HG02588 (cell line): Measurements from ENCODE around the gene SLC12A8.

Experiments used
- ATAC-seq: cut with Tn5 transposase; IDR thresholded peaks from one replicate; pipeline ENCODE4 v1.9.1; 2021; ENCODE audit warnings: mild to moderate bottlenecking, moderate library complexity; ENCODE audit not compliant: unreplicated experiment

SLC12A8 gene

GRCh38 chr3:125214738-125215137 is 2.2 kb upstream of the SLC12A8 start:
- no peak for ATAC-seq

DNA sequence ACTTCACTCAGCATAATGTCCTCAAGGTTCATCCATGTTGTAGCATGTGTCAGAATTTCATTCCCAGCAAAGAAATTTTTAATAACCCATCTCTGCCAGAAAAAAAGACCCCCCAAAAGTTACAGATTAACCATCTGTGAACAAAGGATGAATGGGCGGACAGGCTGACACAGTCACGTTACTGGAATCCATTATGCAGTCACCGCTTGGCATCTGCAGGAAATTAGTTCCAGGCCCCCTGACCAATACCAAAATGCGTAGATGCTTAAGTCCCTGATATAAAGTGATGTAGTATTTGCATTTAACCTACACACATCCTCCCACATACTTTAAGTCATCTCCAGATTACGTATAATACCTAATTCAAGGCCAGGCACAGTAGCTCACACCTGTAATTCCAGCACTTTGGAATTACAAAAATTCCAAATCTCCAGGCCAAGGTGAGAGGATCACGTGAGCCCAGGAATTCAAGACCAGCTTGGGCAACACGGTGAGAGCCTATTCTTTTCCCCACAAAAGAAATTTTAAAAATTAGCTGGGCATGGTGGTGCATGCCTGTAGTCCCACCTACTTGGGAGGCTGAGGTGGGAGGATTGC is 1.5 kb upstream of the SLC12A8 start:
- no peak for ATAC-seq

DNA sequence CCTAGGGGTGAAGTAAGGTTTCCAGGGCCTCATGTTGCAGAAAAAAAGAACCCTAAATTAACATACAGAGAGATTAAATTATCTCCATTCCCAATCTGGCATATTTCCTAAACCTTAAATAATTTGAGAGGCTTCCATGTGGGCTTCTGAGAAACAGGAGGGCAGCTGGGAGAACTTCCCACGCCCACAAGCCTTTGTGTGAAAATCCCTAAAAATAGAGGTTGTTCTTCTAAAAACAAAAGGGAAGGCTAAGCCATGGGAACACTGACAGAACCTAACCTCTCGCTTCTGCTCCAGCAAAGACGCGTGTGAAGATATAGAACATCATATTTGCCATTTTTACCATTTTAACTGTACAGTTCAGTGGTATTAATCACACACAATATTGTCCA is 812 bp upstream of the SLC12A8 start:
- ATAC-seq, result no peak

GRCh38 chr3:125212091-125212508 is 448 bp downstream of the SLC12A8 start:
- ATAC-seq, result no peak

DNA sequence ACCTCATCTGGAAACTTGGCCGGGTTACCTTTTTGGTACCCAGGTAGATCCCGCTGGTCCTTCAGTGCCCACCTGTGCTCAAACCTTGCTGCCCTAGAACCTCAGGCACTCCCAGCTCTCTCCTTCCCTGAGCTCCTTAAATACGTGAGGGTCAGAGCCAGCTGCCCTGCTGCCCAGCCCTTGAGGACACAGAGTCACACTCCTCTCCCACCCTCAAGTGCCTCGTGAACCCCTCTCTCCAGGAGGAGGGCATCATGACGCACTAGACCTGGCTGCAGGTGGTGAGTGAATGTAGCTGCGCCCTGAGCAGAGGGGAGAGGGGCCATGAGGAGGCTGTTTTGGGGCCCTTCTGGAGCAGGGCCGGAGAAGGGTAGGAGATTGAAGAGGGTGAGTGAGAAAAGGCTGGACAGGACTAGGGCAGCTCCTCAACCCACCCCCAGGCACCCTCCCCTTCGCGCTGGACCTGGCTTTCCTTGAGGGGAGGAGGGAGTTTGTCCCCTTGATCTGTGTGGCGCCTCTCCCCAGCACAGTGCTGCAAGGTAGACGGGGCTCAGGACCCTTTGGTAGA is 941 bp downstream of the SLC12A8 start:
- no peak for ATAC-seq

GRCh38 chr3:125207949-125208568 is 4.5 kb downstream of the SLC12A8 start:
- no peak for ATAC-seq

DNA sequence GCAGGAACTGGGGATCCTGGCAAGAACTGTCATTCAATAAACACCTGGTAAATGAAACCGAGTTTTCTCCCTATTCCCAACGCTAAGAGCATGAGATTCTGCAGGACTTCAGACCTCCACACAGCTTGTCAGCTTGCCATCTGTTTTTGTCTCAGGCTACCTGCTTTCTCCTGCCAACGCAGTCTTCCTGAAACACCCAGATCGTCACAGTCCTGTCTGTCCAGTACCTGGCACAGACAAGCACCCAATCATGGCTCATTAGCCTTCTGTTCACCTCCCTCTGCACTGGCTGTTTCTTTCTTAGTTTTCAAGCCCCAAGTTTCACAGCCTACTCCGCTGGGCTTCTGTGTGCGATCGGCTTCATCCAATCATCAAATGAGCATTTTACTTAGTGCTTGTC is 5.0 kb downstream of the SLC12A8 start:
- ATAC-seq, result no peak

- no peak for ATAC-seq
Measured at GRCh38 chr3:125206934-125207333, 5.6 kb downstream of the SLC12A8 start.

- no peak for ATAC-seq
Measured at GRCh38 chr3:125203731-125204130, 8.8 kb downstream of the SLC12A8 start.

- no peak for ATAC-seq
Measured at GRCh38 chr3:125202197-125202596, 10.4 kb downstream of the SLC12A8 start.

DNA sequence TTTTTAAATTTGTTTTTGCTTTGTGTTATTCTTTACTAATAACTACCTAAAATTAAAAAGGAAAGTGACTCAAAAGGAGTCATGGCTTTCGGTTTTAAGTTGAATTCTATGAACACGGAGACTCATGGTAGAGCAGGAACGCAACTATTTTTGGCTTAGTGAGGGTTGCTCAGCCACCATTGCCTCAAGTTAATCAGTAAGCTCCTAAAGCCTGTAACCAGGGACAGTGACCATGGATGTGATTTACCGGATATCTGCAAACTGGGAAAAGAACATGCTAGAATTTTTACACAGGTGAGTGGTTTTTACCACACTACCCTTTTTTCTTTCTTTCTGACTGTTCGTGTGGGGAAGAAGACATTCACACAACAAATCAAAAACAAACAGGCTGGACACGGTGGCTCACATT is 11.8 kb downstream of the SLC12A8 start:
- ATAC-seq, result peak; percentile 90

- no peak for ATAC-seq
Measured at GRCh38 chr3:125194849-125195601, 17.5 kb downstream of the SLC12A8 start.

DNA sequence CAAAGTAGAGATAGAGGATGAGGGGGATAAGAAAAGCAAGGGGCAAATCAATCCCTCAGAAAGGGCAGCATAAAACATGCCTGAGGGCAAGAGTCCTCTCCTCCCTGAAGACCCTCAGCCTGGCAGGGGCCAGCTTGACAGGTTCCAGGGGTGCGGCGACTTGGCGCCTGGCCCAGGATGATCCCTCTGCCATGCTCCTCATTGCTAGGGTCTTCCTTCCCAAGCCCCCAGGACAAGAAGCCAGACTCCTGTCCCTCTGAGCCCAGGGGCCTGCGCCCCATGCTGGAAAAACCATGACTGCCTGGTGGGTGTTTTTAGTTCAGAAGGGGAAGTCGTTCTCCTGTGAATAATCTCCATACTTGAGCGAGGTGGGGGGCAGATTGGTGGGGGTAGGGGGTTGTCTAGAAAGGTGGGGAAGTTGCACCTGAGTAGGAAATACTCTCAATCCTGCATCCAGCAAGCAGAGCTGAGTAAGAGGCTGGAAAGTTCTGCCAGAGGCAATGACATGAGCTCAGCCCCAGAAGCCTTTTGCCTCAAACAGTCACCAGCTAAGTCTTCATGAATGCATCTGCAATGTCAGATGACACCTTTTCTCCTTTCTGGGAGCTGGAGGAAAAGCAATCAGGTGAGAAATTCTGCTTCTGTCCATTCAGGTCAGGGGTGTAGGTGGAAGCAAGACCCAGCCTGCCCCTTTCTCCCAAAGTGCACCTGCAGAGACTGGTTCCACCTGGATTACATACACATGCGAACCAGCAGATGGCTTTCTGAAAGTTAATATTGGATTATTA is 18.3 kb downstream of the SLC12A8 start:
- no peak for ATAC-seq

- ATAC-seq, result peak; percentile 68
Measured at GRCh38 chr3:125192190-125193035, 20.1 kb downstream of the SLC12A8 start.

DNA sequence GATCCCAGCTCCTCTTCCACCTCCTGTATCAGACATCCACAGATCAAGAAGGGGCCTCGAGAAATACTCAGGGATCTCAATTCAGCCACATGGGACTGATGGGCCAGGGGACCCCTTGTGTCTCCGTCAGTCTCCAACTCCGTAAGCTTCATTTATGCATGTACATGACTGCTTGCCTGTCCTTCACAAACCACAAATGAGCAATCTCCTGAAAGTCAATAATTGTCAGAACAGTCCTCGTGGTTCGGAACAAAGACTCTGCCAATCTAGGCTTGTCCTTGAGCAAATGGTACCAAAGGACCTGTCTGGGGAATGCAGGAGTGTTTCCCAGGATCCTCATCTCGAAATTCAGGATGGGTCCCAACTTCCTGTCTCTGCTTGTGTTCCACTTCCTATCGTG is 20.8 kb downstream of the SLC12A8 start:
- no peak for ATAC-seq

- ATAC-seq, result no peak
Measured at GRCh38 chr3:125191256-125191655, 21.3 kb downstream of the SLC12A8 start.

- ATAC-seq, result no peak
Measured at GRCh38 chr3:125190786-125191185, 21.8 kb downstream of the SLC12A8 start.

DNA sequence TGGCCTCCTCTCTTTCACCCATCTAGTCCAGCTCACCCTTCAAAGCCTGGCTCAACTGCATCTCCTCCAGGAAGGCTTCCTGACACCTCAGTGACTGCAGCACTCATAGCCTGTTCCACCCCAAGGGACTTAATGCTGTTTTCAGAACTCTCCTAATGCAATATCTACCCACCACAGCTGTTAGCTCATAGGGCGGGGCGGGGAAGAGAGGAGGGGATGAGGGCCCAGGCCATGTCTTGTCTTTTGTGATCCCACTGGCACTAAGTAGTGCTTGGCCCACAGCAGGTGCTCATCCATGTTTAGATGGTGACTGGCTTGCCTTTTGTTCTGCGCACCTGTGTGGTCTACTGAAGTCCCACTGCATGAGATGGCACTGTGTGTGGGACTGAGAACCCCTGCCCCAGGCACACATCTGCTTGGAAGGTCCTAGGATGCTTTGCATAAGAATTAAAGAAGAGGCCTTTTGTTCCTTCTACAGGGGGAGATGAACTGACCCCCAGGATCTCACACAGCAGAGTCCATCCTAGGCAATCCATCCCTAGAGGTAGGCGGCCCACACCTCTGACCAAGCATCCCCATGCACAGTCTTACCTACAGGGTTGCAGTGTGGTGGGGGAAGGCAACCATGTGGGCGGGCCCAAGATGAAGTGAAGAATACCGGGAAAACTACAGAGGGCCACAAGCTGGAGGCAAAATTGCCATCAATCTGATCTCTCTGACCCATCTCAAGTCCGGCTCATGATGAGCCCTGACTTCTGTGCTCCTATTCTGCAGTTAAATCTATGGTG is 23.0 kb downstream of the SLC12A8 start:
- no peak for ATAC-seq

DNA sequence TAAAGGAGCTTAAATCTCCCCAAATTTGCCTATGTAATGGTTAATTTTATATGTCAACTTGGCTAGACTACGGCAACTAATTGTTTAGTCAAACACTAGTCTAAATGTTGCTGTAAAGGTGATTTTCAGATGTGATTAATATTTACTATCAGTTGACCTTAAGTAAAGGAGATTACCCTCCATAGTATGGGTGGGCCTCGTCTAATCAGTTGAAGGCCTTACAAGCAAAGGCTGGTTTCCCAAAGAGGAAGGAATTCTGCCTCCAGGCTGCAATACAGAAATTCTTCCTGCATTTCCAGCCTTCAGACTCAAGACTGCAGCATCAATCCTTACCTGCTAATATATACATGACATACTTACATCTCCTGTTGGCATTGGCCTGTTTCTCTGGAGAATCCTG is 23.6 kb downstream of the SLC12A8 start:
- ATAC-seq, result no peak

DNA sequence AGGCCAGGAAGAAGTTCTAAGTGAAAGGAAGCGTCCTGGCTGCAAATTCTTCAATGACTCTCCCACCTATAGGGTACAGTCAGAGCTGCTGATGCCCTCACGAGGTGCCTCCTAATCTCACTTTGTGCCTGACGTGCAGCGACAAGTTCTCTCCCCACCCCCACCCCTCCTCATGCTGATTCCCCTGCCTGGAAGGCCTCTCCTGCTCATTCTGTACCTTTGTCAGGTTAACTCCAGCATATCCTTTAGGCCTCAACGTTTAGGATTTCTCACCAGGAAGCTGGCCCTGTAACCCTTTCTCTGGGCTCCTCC is 25.0 kb downstream of the SLC12A8 start:
- no peak for ATAC-seq
